GM12892 (cell line): ENCODE data around the gene PPP2R2D.

ENCODE experiments used
- POLR2A ChIP-seq: IDR thresholded peaks from 2 replicates; pipeline ENCODE4 v1.6.1; 2011; ENCODE audit warnings: low read depth, low read length, control low read depth
- POLR2AphosphoS5 ChIP-seq: IDR thresholded peaks from 2 replicates; pipeline ENCODE4 v1.6.1; 2011; ENCODE audit warnings: low read depth, low read length, control low read depth

GRCh38 chr10:131937836-131938235, 37.0 kb downstream of the PPP2R2D start:
- no peak for TF ChIP-seq POLR2A
- no peak for TF ChIP-seq POLR2AphosphoS5
